Thoracic aorta (tissue), 2 donors: ENCODE results near the gene CANT1. TPM values are rescaled to one million over a fixed set of nuclear protein-coding genes. Genes with fewer than 3 reads are reported as not detected.
"Not testable (repeated sequence)": the region's sequence is repeated elsewhere in the genome, so short reads cannot be mapped to it uniquely, and the experiment has no call there.

Source experiments
- ATAC-seq: fragments of 150-250 bp; one replicate; pipeline ENCODE4 v1.8.0; 2017; ENCODE audit warnings: low read depth; ENCODE audit not compliant: insufficient number of reproducible peaks, low FRiP score
- DNase-seq: peaks from one replicate; pipeline ENCODE4 v3.0.0-alpha.2; 2020; ENCODE audit warnings: low spot score
- H3K27ac ChIP-seq, 2 donors: fragments of 200-600 bp; sonication (generic); 1 replicate in 1 of 2; 2 replicates in 1 of 2; pipeline ENCODE4 v1.5.1; 2016; ENCODE audit warnings: mild to moderate bottlenecking in 2 of 2, moderate library complexity in 2 of 2
- H3K27me3 ChIP-seq: fragments of 200-600 bp; sonication (generic); replicated peaks from 2 replicates; pipeline ENCODE4 v1.6.0; 2016; ENCODE audit warnings: mild to moderate bottlenecking; ENCODE audit not compliant: insufficient read depth
- H3K36me3 ChIP-seq: fragments of 200-600 bp; sonication (generic); one replicate; pipeline ENCODE4 v1.5.1; 2016
- H3K4me1 ChIP-seq, 2 donors: fragments of 200-600 bp; sonication (generic); 1 replicate in 1 of 2; 2 replicates in 1 of 2; pipeline versions ENCODE4 v1.5.1 to v1.6.0; 2016; ENCODE audit warnings: low read depth in 2 of 2, mild to moderate bottlenecking in 1 of 2; ENCODE audit not compliant: control insufficient read depth in 1 of 2
- H3K4me3 ChIP-seq: fragments of 200-600 bp; sonication (generic); 2 replicates; pipeline ENCODE4 v1.5.1; 2016; ENCODE audit warnings: mild to moderate bottlenecking
- H3K9me3 ChIP-seq: fragments of 200-600 bp; sonication (generic); 2 replicates; pipeline ENCODE4 v1.5.1; 2016
- total RNA-seq, 2 donors: library from RNA; depleted of rRNA; stranded (reverse); fragments of >200 nt; gene quantifications; one replicate each; pipeline versions ENCODE4 v1.1.0 to v1.2.3, GENCODE V29; 2016
- TF ChIP-seq, protein P1 (sequence below): fragments of 200-600 bp; sonication (generic); IDR thresholded peaks from one replicate; pipeline ENCODE4 v1.5.1; 2019; ENCODE audit warnings: antibody characterized with exemption

The CANT1 gene
- total RNA-seq, 2 donors from 2014 or later, result 21.4 to 41.0 TPM

DNA sequence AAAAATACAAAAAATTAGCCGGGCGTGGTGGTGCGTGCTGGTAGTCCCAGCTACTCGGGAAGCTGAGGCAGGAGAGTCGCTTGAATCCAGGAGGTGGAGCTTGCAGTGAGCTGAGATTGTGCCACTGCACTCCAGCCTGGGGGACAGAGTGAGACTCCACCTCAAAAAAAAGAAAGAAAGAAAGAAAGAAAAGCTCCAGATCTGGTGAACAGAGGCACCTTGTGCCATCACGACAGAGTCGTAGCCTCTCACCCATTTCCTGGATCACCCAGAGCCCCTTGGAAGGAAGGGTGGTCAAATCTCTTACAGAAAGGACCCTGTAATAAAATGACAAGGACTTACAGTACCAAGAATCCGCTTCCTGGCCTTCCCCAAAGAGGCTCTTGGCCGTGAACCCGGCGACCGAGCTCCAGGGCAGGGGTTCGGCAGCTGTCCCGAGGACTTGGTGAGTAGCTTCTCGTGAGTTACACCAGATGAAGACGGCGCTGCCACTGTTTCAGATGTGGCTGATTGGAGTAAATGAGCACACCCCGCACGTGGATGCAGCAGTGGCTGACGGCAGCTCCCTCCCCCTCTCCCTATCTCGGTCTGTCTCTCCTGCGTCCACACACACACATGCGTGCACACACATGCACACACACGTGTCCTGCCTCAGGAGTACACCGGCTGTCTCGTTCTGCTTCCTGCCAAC, 43.3 kb downstream of the CANT1 start:
- TF ChIP-seq, protein P1, sequence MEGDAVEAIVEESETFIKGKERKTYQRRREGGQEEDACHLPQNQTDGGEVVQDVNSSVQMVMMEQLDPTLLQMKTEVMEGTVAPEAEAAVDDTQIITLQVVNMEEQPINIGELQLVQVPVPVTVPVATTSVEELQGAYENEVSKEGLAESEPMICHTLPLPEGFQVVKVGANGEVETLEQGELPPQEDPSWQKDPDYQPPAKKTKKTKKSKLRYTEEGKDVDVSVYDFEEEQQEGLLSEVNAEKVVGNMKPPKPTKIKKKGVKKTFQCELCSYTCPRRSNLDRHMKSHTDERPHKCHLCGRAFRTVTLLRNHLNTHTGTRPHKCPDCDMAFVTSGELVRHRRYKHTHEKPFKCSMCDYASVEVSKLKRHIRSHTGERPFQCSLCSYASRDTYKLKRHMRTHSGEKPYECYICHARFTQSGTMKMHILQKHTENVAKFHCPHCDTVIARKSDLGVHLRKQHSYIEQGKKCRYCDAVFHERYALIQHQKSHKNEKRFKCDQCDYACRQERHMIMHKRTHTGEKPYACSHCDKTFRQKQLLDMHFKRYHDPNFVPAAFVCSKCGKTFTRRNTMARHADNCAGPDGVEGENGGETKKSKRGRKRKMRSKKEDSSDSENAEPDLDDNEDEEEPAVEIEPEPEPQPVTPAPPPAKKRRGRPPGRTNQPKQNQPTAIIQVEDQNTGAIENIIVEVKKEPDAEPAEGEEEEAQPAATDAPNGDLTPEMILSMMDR, result no peak
- H3K36me3 ChIP-seq, result no peaks in the 10 kb centered on the region
- H3K27ac ChIP-seq, result no peak overlapping the region
- no peaks in the 10 kb centered on the region for H3K9me3 ChIP-seq
- no peak overlapping the region for H3K4me3 ChIP-seq
- no peak for ATAC-seq
- DNase-seq, result no peak
- no peaks in the 10 kb centered on the region for H3K27me3 ChIP-seq
- peaks cover 0 to 6% of the 10 kb centered on the region in 2 donors for H3K4me1 ChIP-seq

DNA sequence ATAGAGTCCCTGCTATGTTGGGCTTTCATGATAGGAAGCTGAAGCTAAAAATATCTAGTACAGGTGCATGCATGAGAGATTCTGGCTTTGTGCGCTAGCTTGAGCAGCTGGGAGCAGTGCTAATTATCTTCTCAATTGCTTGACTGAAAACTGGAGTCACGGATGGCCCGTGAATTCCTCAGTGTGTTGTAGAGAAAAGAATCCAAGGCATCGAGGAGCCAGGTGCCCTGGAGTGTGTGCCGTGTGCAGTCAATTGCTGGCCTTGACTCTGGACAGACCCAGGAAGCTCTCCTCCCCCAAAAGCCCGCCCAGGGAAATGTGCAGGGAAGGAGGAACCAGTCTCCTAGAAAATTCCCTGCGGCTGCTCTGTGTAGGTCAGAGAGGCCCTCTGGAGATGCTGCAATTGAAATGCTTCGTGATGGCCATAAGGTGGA, 44.1 kb downstream of the CANT1 start:
- Histone ChIP-seq H3K36me3 (no peaks in the 10 kb centered on the region), H3K4me3 (no peak overlapping the region), H3K27ac (no peak overlapping the region), H3K9me3 (no peaks in the 10 kb centered on the region), H3K4me1 (no peaks in the 10 kb centered on the region), H3K27me3 (no peaks in the 10 kb centered on the region)
- ATAC-seq (no peak), DNase-seq (no peak)
- TF ChIP-seq, protein P1, result no peak

DNA sequence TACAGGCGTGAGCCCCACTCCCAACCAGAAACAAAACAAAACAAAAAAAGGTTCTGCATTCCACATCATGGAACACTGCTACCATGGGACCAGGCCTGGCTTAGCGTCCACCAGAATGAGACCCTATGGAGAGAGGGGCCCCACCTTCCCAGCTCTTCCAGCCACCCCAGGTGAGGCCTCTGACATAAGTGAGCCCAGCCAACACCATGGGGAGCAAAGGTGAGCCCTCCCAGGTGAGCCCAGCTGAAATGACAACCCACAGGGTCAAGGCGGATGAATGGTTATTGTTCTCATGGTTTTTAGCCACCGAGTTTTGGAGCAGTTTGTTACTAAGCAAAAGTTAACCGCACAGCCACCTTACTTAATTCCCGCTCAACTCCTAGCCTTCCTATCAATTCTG, 46.2 kb downstream of the CANT1 start:
- H3K4me1 ChIP-seq, result no peaks in the 10 kb centered on the region
- no peaks in the 10 kb centered on the region for H3K36me3 ChIP-seq
- DNase-seq, result no peak
- ATAC-seq, result no peak
- H3K9me3 ChIP-seq, result no peaks in the 10 kb centered on the region
- no peak overlapping the region for H3K4me3 ChIP-seq
- no peak overlapping the region for H3K27ac ChIP-seq
- H3K27me3 ChIP-seq, result no peaks in the 10 kb centered on the region
- TF ChIP-seq, protein P1, result no peak

DNA sequence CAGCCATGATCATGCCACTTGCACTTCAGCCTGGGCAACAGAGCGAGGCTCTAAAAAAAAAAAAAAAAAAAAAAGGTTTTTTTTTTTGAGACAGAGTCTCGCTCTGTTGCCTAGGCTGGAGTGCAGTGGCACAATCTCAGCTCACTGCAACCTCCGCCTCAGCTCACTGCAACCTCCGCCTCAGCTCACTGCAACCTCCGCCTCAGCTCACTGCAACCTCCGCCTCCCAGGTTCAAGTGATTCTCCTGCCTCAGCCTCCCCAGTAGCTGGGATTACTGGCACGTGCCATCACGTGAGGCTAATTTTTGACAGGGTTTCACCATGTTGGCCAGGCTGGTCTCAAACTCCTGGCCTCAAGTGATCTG, 46.6 kb downstream of the CANT1 start:
- not testable (repeated sequence) for ATAC-seq

DNA sequence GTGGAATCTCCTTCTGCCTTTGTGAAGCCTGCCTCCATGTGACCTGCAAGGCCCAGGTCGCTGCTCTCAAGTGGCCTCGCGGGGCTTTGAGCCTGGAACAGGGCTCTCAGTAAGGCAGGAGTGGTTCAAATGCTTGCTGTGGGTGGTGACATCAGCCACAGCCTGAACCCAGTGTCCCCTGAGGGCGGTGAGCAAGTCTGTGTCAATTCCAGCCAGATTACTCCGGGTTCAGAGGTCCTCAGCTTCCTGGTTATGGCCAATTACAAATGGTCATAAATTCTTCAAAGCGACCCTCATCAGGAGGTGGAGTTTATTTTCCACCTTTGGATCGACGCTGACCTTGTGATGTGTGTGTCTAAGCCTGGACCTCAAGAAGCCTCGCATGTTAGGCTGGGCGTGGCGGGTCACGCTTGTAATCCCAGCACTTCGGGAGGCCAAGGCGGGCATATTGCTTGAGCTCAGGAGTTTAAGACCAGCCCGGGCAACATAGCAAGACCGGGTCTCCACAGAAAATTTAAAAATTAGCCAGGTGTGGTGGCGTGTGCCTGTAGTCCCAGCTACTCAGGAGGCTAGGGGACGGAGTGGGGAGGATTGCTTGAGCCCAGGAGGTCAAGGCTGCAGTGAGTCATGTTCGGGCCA, 47.1 kb downstream of the CANT1 start:
- ATAC-seq (no peak), DNase-seq (no peak)
- Histone ChIP-seq H3K9me3 (no peaks in the 10 kb centered on the region), H3K27me3 (no peaks in the 10 kb centered on the region), H3K27ac (no peak overlapping the region), H3K36me3 (no peaks in the 10 kb centered on the region), H3K4me1 (no peaks in the 10 kb centered on the region), H3K4me3 (no peak overlapping the region)
- TF ChIP-seq, protein P1, result no peak

More for the DNA sequence above, 46.6 kb downstream of the CANT1 start:
- not testable (repeated sequence) for H3K27ac ChIP-seq, H3K27me3 ChIP-seq, H3K4me1 ChIP-seq, H3K36me3 ChIP-seq, H3K9me3 ChIP-seq, H3K4me3 ChIP-seq, DNase-seq
